HepG2 (cell line): ENCODE data around the gene NFATC3. TPM values are rescaled to one million over a fixed set of nuclear protein-coding genes. Genes with fewer than 3 reads are reported as not detected.

Experiments used
- AHR ChIP-seq: IDR thresholded peaks from 2 replicates; pipeline ENCODE4 v1.6.1; 2018; ENCODE audit warnings: missing genetic modification reagents, missing compliant biosample characterization
- CEBPB ChIP-seq: IDR thresholded peaks from 2 replicates; pipeline ENCODE4 v1.6.1; 2011; ENCODE audit warnings: low read depth, low read length, improper control_type of control experiment, borderline replicate concordance
- FOXK2 ChIP-seq: fragments of 450-650 bp; IDR thresholded peaks from 2 replicates; pipeline ENCODE4 v1.6.1; 2016
- JUND ChIP-seq: sonication (generic); formaldehyde crosslinking; IDR thresholded peaks from 2 replicates; pipeline ENCODE4 v1.8.0; 2022; ENCODE audit warnings: mild to moderate bottlenecking, missing genetic modification reagents
- MEIS1 ChIP-seq: sonication (generic); formaldehyde crosslinking; IDR thresholded peaks from 2 replicates; pipeline ENCODE4 v1.9.0; 2021; ENCODE audit warnings: mild to moderate bottlenecking, missing genetic modification reagents, moderate library complexity, borderline replicate concordance
- MIER2 ChIP-seq: IDR thresholded peaks from 2 replicates; pipeline ENCODE4 v1.6.1; 2016; ENCODE audit warnings: missing biosample characterization, missing genetic modification reagents
- MXD4 ChIP-seq: IDR thresholded peaks from 2 replicates; pipeline ENCODE4 v1.6.1; 2016; ENCODE audit warnings: mild to moderate bottlenecking, missing biosample characterization, missing genetic modification reagents
- RBFOX2 ChIP-seq: fragments of 200-400 bp; formaldehyde crosslinking; IDR thresholded peaks from 2 replicates; pipeline ENCODE4 v1.6.1; 2017; ENCODE audit warnings: low read depth, mild to moderate bottlenecking, low read length
- SIX1 ChIP-seq: sonication (generic); formaldehyde crosslinking; IDR thresholded peaks from 2 replicates; pipeline ENCODE4 v1.4.0; 2020; ENCODE audit warnings: missing genetic modification reagents, borderline replicate concordance
- SIX4 ChIP-seq: sonication (generic); formaldehyde crosslinking; IDR thresholded peaks from 2 replicates; pipeline ENCODE4 v1.4.0; 2020; ENCODE audit warnings: missing genetic modification reagents
- ZMAT3 ChIP-seq: sonication (generic); formaldehyde crosslinking; conservative IDR thresholded peaks from 2 replicates; pipeline ENCODE4 v1.7.0; 2021; ENCODE audit warnings: missing genetic modification reagents
- ZNF350 ChIP-seq: sonication (generic); formaldehyde crosslinking; IDR thresholded peaks from 2 replicates; pipeline ENCODE4 v1.4.0; 2020; ENCODE audit warnings: mild to moderate bottlenecking, low read depth, missing genetic modification reagents, borderline replicate concordance
- ZNF432 ChIP-seq: sonication (generic); formaldehyde crosslinking; IDR thresholded peaks from 2 replicates; pipeline ENCODE4 v1.5.0; 2020; ENCODE audit warnings: missing genetic modification reagents, mild to moderate bottlenecking, borderline replicate concordance
- ZNF446 ChIP-seq: sonication (generic); formaldehyde crosslinking; IDR thresholded peaks from 2 replicates; pipeline ENCODE4 v1.5.0; 2020; ENCODE audit warnings: mild to moderate bottlenecking, missing genetic modification reagents
- ZNF546 ChIP-seq: sonication (generic); formaldehyde crosslinking; conservative IDR thresholded peaks from 2 replicates; pipeline ENCODE4 v1.8.1; 2023; ENCODE audit warnings: mild to moderate bottlenecking, missing genetic modification reagents
- ZNF549 ChIP-seq: sonication (generic); formaldehyde crosslinking; IDR thresholded peaks from 2 replicates; pipeline ENCODE4 v1.5.0; 2020; ENCODE audit warnings: missing genetic modification reagents
- ZNF556 ChIP-seq: sonication (generic); formaldehyde crosslinking; IDR thresholded peaks from 2 replicates; pipeline ENCODE4 v1.4.0; 2020; ENCODE audit warnings: mild to moderate bottlenecking, missing genetic modification reagents, borderline replicate concordance
- ZNF772 ChIP-seq: sonication (generic); formaldehyde crosslinking; IDR thresholded peaks from 2 replicates; pipeline ENCODE4 v1.5.0; 2020; ENCODE audit warnings: mild to moderate bottlenecking, missing genetic modification reagents
- ZNF850 ChIP-seq: sonication (generic); formaldehyde crosslinking; conservative IDR thresholded peaks from 2 replicates; pipeline ENCODE4 v1.9.0; 2021; ENCODE audit warnings: mild to moderate bottlenecking, missing genetic modification reagents
- polyA plus RNA-seq, 8 experiments: library from polyadenylated mRNA; depleted of rRNA in 3 of 8; stranded (reverse) in 7 of 8; unstranded in 1 of 8; fragments of >200 nt; fragmentation: Illumina TruSeq in 4 of 8; extraction: Trizol in 4 of 8; gene quantifications; 2 replicates each; pipeline versions ENCODE4 v1.2.1 to v1.2.3, GENCODE V29; 2011 to 2016; ENCODE audit warnings: low read depth in 4 of 8, missing spikeins in 1 of 8, mixed read lengths in 1 of 8; ENCODE audit not compliant: insufficient read depth in 1 of 8
- total RNA-seq, 5 experiments: library from RNA; depleted of rRNA; stranded (reverse); fragments of >200 nt; fragmentation: Illumina TruSeq; extraction: Trizol; gene quantifications; 2 replicates each; pipeline ENCODE4 v1.2.3, GENCODE V29; 2016; ENCODE audit warnings: low read depth in 1 of 5
- TF ChIP-seq, protein P1 (sequence below): IDR thresholded peaks from 2 replicates; pipeline ENCODE4 v1.6.1; 2012; ENCODE audit warnings: inconsistent platforms
- TF ChIP-seq, protein P2 (sequence below): sonication (generic); formaldehyde crosslinking; IDR thresholded peaks from 2 replicates; pipeline ENCODE4 v1.4.0; 2020; ENCODE audit warnings: missing genetic modification reagents
- TF ChIP-seq, protein P3 (sequence below): sonication (generic); formaldehyde crosslinking; IDR thresholded peaks from 2 replicates; pipeline ENCODE4 v1.4.0; 2020; ENCODE audit warnings: missing genetic modification reagents
- TF ChIP-seq, protein P4 (sequence below): IDR thresholded peaks from 2 replicates; pipeline ENCODE4 v1.6.1; 2016; ENCODE audit warnings: missing compliant biosample characterization, missing genetic modification reagents, borderline replicate concordance

The NFATC3 gene
- total and polyA plus RNA-seq, 2 of the 13 experiments (the other 11 are each of a cell fraction or from before 2014, with no cell fraction given) = 52.6 to 62.7 TPM

DNA sequence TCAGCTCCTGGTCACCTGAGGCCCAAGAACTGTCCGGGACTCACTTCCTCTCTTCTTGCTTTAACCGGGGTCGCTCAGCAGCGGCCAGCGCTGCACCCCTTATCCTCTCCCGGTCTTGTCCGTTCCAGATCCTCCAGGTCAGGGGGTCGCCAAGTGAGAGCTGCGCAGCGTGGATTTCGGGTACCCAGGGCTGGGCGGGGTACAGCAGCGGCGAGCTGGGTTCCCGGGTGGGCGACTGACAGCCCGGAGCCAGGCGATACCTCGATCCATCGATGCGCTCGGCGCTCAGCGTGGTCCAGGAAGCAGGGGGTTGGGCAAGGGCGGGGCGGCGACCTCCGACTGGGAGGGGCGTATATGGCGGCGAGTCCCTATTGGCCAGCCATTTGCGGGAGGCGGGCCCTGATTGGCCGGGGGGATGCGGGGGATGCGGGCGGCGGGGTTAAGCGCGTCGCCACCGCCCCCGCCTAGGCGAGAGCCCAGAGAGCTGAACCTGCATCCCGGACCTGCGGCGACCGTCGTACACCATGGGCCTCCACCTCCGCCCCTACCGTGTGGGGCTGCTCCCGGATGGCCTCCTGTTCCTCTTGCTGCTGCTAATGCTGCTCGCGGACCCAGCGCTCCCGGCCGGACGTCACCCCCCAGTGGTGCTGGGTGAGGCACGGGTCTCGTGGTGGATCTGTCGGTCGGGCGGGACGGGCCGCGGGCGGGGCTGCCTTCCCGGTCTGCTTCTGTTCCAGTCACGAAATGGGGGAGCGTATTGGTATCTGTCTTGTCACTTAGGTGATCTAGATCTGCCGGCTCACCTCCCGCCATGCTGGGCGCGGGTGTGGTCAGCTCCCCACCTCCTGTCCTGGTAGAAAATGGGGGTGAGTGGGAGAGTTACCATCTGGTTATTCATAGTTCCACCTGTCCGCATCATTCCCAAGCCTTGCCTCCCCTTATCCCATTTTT is 160.0 kb downstream of the NFATC3 start, which contains the start of gene PLA2G15 (continued):
- no peak; the same call in 1 of the 2 replicates for TF ChIP-seq MEIS1 (CRISPR knock-in tag)
- peak; percentile 80; the same call in 1 of the 2 replicates for TF ChIP-seq CEBPB
- TF ChIP-seq, protein P1, sequence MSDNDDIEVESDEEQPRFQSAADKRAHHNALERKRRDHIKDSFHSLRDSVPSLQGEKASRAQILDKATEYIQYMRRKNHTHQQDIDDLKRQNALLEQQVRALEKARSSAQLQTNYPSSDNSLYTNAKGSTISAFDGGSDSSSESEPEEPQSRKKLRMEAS = peak; percentile 64
- TF ChIP-seq MIER2 (CRISPR knock-in tag) = no peak
- peak; percentile 94; the same call in 1 of the 2 replicates for TF ChIP-seq ZNF772 (CRISPR knock-in tag)
- TF ChIP-seq, protein P2, sequence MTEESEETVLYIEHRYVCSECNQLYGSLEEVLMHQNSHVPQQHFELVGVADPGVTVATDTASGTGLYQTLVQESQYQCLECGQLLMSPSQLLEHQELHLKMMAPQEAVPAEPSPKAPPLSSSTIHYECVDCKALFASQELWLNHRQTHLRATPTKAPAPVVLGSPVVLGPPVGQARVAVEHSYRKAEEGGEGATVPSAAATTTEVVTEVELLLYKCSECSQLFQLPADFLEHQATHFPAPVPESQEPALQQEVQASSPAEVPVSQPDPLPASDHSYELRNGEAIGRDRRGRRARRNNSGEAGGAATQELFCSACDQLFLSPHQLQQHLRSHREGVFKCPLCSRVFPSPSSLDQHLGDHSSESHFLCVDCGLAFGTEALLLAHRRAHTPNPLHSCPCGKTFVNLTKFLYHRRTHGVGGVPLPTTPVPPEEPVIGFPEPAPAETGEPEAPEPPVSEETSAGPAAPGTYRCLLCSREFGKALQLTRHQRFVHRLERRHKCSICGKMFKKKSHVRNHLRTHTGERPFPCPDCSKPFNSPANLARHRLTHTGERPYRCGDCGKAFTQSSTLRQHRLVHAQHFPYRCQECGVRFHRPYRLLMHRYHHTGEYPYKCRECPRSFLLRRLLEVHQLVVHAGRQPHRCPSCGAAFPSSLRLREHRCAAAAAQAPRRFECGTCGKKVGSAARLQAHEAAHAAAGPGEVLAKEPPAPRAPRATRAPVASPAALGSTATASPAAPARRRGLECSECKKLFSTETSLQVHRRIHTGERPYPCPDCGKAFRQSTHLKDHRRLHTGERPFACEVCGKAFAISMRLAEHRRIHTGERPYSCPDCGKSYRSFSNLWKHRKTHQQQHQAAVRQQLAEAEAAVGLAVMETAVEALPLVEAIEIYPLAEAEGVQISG (CRISPR knock-in tag) = peak; percentile 70; the same call in 1 of the 2 replicates
- TF ChIP-seq SIX4 (CRISPR knock-in tag) = no peak; the same call in 1 of the 2 replicates
- 0 out of 2 replicates have a peak, but pooled peaks have one; percentile 40 for TF ChIP-seq FOXK2
- TF ChIP-seq RBFOX2 = peak; percentile 77
- TF ChIP-seq JUND = no peak
- TF ChIP-seq ZNF350 (CRISPR knock-in tag) = peak; percentile 95
- TF ChIP-seq ZNF549 (CRISPR knock-in tag) = no peak
- TF ChIP-seq ZNF850 (CRISPR knock-in tag) = no peak
- TF ChIP-seq ZNF446 (CRISPR knock-in tag) = peak; percentile 79
- TF ChIP-seq ZNF556 (CRISPR knock-in tag) = no peak; the same call in 1 of the 2 replicates
- peak; percentile 74; the same call in 1 of the 2 replicates for TF ChIP-seq ZNF546 (CRISPR knock-in tag)
- peak; percentile 87 for TF ChIP-seq MXD4 (CRISPR knock-in tag)
- TF ChIP-seq, protein P3, sequence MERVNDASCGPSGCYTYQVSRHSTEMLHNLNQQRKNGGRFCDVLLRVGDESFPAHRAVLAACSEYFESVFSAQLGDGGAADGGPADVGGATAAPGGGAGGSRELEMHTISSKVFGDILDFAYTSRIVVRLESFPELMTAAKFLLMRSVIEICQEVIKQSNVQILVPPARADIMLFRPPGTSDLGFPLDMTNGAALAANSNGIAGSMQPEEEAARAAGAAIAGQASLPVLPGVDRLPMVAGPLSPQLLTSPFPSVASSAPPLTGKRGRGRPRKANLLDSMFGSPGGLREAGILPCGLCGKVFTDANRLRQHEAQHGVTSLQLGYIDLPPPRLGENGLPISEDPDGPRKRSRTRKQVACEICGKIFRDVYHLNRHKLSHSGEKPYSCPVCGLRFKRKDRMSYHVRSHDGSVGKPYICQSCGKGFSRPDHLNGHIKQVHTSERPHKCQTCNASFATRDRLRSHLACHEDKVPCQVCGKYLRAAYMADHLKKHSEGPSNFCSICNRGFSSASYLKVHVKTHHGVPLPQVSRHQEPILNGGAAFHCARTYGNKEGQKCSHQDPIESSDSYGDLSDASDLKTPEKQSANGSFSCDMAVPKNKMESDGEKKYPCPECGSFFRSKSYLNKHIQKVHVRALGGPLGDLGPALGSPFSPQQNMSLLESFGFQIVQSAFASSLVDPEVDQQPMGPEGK (CRISPR knock-in tag) = peak; percentile 93
- TF ChIP-seq AHR = no peak; the same call in 1 of the 2 replicates
- TF ChIP-seq SIX1 (CRISPR knock-in tag) = no peak
- TF ChIP-seq ZNF432 (CRISPR knock-in tag) = no peak
- TF ChIP-seq ZMAT3 (CRISPR knock-in tag) = no peak; the same call in 1 of the 2 replicates
- TF ChIP-seq, protein P4, sequence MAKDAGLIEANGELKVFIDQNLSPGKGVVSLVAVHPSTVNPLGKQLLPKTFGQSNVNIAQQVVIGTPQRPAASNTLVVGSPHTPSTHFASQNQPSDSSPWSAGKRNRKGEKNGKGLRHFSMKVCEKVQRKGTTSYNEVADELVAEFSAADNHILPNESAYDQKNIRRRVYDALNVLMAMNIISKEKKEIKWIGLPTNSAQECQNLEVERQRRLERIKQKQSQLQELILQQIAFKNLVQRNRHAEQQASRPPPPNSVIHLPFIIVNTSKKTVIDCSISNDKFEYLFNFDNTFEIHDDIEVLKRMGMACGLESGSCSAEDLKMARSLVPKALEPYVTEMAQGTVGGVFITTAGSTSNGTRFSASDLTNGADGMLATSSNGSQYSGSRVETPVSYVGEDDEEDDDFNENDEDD (CRISPR knock-in tag) = peak; percentile 71; the same call in 1 of the 2 replicates
